Caco-2 (cell line): Measurements from ENCODE around the gene IGDCC3. TPM values are rescaled to one million over a fixed set of nuclear protein-coding genes. Genes with fewer than 3 reads are reported as not detected.

Experiments
- BruUV-seq: library from RNA; stranded (reverse); fragments of 400-500 nt; replicated peaks from 2 replicates; lab custom pipeline; 2021; lab: Mats Ljungman, UMichigan
- CTCF ChIA-PET: fragments of 300-600 bp; sonication (Branson Sonifier 250); formaldehyde crosslinking; loops from one replicate; lab custom pipeline; 2022; ENCODE audit warnings: antibody characterized with exemption; lab: Charles Lee
- POLR2A ChIA-PET: fragments of 300-600 bp; sonication (Branson Sonifier 250); formaldehyde crosslinking; loops from one replicate; lab custom pipeline; 2022; ENCODE audit warnings: antibody characterized with exemption; lab: Charles Lee
- DNase-seq, 2 experiments: peaks; one replicate each; pipeline versions ENCODE4 v3.0.0 to v3.0.0-alpha.2; 2020 to 2022
- H3K27me3 ChIP-seq: replicated peaks from 2 replicates; pipeline ENCODE4 v1.6.0; 2011; ENCODE audit warnings: low read length; ENCODE audit not compliant: control insufficient read depth, insufficient read depth
- H3K36me3 ChIP-seq: 2 replicates; pipeline ENCODE4 v1.5.1; 2011; ENCODE audit warnings: low read length; ENCODE audit not compliant: control insufficient read depth, insufficient read depth
- H3K4me1 ChIP-seq: fragments of 250-450 bp; sonication (Bioruptor Pico); 2 replicates; pipeline ENCODE4 v1.5.1; 2020; ENCODE audit warnings: mild to moderate bottlenecking
- H3K4me3 ChIP-seq: 2 replicates; pipeline ENCODE4 v1.5.1; 2011; ENCODE audit warnings: low read depth, mild to moderate bottlenecking, control low read depth, low read length
- H3K9me3 ChIP-seq: fragments of 250-450 bp; sonication (Bioruptor Pico); 2 replicates; pipeline ENCODE4 v1.5.1; 2020; ENCODE audit warnings: mild to moderate bottlenecking, moderate library complexity
- H3K27ac Mint-ChIP-seq: one replicate; pipeline ENCODE4 v1.8.0; 2022; ENCODE audit warnings: mixed read lengths; ENCODE audit not compliant: unreplicated experiment
- H3K27me3 Mint-ChIP-seq: one replicate; pipeline ENCODE4 v1.8.0; 2022; ENCODE audit warnings: mixed read lengths; ENCODE audit not compliant: insufficient read depth, unreplicated experiment
- H3K36me3 Mint-ChIP-seq: one replicate; pipeline ENCODE4 v1.8.0; 2022; ENCODE audit warnings: mild to moderate bottlenecking, mixed read lengths; ENCODE audit not compliant: insufficient read depth, unreplicated experiment
- H3K4me1 Mint-ChIP-seq: one replicate; pipeline ENCODE4 v1.8.0; 2022; ENCODE audit warnings: low read depth, mixed read lengths; ENCODE audit not compliant: unreplicated experiment
- H3K4me3 Mint-ChIP-seq: one replicate; pipeline ENCODE4 v1.8.0; 2022; ENCODE audit warnings: mild to moderate bottlenecking, moderate library complexity, mixed read lengths; ENCODE audit not compliant: unreplicated experiment
- H3K9me3 Mint-ChIP-seq: one replicate; pipeline ENCODE4 v1.8.0; 2022; ENCODE audit warnings: mixed read lengths; ENCODE audit not compliant: unreplicated experiment
- intact Hi-C: fragments of 100-400 bp; cut with micrococcal nuclease; formaldehyde crosslinking; loops from one replicate; pipeline ENCODE4 v1.10.0; 2022; ENCODE audit not compliant: unreplicated experiment
- total RNA-seq: library from RNA; stranded (reverse); gene quantifications from 2 replicates; pipeline ENCODE4 v1.2.3, GENCODE V29; 2022
- TF ChIP-seq, protein P1 (sequence below), 2 experiments: fragments of 200-600 bp in 1 of 2; IDR thresholded peaks; 1 replicate in 1 of 2; 2 replicates in 1 of 2; pipeline versions ENCODE4 v1.5.1 to v1.8.0; 2011 to 2022; ENCODE audit warnings: antibody characterized with exemption in 1 of 2, control low read depth in 1 of 2, inconsistent platforms in 1 of 2, low read depth in 1 of 2, low read length in 1 of 2, mild to moderate bottlenecking in 1 of 2, moderate library complexity in 1 of 2; ENCODE audit not compliant: insufficient read depth in 1 of 2, severe bottlenecking in 1 of 2, unreplicated experiment in 1 of 2

The IGDCC3 gene
- total RNA-seq, 1 experiment from 2014 or later, result 51.2 TPM

DNA sequence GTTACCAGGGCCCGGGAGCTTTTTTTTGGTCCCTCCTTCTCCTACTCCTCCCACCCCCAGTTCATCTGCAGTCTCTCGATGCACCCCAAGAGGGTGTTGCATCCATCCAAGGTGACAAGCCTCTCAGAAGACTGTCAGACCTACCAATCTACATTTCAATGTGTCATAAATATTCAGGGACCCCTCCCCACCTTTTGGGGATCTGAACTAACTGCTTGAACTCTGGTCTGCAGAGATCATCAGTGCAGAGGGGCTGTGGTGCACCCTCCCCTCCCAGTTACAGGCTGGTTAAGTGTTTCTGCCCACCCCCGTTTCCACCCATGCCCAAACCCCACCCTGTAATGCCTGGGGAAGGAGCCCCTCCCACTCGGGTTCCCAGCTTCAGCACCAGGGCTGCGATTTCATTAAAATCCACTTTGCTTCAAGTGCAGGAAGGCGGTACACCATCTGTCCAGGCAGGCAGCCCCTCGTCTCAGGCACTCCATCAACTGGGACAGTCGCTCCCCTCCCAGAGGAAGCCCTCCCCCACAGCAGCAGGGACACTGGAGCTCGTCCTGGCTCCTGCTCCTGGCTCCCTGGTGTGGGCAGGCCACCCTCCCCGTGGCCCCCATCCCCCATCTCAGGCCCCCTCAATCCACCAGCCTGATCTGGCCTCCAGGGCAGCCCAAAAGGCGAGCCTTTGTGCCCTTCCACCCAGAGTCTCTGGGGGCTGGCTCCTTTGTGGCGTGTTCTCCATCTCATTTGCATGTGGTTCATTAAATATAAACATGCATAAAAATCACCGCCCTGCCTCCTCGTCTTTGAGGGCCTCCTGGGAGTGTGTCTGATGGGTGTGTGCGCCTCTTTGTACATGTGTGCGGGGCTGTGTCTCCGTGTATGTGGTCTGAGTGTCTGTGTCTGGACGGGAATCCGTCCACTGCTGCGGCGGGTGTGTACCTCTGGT is 41.0 kb downstream of the IGDCC3 start:
- POLR2A ChIA-PET, result no interaction called here
- H3K27me3 Mint-ChIP-seq, result no peaks in the 10 kb centered on the region
- CTCF ChIA-PET, result interaction anchor here (0.6 to 1.1 kb wide), 2 partner anchors 31 to 48 kb away, joined by 3 to 4 read pairs; no protein-coding TSS in a partner anchor

DNA sequence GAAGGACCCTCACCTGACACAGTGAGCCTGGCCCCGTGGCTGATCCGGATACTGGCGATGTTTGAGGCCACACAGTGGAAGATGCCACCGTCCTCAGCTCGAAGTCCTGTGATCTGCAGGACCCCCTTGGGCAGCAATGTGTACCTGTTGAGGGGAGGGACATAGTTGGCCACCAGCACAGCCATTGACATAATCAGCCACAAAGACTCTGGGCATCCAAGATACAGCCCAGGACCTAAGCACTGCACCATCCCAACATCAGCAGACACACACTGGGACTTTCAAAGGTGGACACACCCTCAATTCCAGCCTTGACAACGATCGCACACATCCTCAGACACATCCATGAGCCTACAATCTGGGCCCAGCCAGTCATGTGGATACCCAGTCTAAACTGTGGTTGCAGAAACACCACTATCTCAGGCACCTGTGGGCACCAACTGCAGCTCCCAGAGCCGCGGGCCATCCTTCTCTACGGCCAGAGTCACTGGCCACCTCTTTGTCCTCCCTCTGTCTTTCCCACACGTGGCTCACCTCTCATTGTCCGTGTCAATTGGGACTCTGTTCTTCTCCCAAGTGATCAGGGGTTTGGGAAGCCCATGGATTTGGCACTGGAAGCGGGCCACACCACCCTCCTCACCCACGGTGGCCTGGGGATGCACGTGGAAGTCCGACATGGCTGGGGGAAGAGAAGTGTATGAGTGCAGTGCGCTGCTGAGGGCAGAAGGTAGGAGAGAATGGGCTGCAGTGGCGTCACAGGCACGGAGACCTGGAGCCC is 42.3 kb downstream of the IGDCC3 start:
- Histone ChIP-seq H3K36me3 (peaks cover 1% of the 10 kb centered on the region; the same call in 1 of the 2 replicates), H3K27me3 (no peaks in the 10 kb centered on the region), H3K4me3 (no peak overlapping the region)

More for the DNA sequence above, 41.0 kb downstream of the IGDCC3 start:
- Histone ChIP-seq H3K36me3 (peaks cover 1% of the 10 kb centered on the region; the same call in 1 of the 2 replicates), H3K27me3 (no peaks in the 10 kb centered on the region), H3K4me1 (peaks cover 25% of the 10 kb centered on the region; the same call in 1 of the 2 replicates), H3K4me3 (no peak overlapping the region), H3K9me3 (no peaks in the 10 kb centered on the region)
- TF ChIP-seq, protein P1, sequence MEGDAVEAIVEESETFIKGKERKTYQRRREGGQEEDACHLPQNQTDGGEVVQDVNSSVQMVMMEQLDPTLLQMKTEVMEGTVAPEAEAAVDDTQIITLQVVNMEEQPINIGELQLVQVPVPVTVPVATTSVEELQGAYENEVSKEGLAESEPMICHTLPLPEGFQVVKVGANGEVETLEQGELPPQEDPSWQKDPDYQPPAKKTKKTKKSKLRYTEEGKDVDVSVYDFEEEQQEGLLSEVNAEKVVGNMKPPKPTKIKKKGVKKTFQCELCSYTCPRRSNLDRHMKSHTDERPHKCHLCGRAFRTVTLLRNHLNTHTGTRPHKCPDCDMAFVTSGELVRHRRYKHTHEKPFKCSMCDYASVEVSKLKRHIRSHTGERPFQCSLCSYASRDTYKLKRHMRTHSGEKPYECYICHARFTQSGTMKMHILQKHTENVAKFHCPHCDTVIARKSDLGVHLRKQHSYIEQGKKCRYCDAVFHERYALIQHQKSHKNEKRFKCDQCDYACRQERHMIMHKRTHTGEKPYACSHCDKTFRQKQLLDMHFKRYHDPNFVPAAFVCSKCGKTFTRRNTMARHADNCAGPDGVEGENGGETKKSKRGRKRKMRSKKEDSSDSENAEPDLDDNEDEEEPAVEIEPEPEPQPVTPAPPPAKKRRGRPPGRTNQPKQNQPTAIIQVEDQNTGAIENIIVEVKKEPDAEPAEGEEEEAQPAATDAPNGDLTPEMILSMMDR (IDR thresholded peaks at IDR 0.05; ENCODE audit: insufficient read depth in 1 of 2, low read depth in 1 of 2, low read length in 1 of 2, severe bottlenecking in 1 of 2, unreplicated experiment in 1 of 2), result no peak
- Mint-ChIP-seq H3K36me3 (peaks cover 13% of the 10 kb centered on the region), H3K4me1 (peaks cover 19% of the 10 kb centered on the region), H3K9me3 (no peaks in the 10 kb centered on the region), H3K27ac (peak overlapping the region; percentile 39), H3K4me3 (no peak overlapping the region)
- no peak for DNase-seq
- BruUV-seq, result no TSS peak
- intact Hi-C loops, result no loop called here

More for the DNA sequence above, 42.3 kb downstream of the IGDCC3 start:
- no peaks in the 10 kb centered on the region for H3K27me3 Mint-ChIP-seq
- no peaks in the 10 kb centered on the region for H3K9me3 ChIP-seq
- BruUV-seq, result no TSS peak
- ChIA-PET POLR2A (no interaction called here), CTCF (interaction anchor here (0.6 kb wide), 1 partner anchor 50 kb away, joined by 4 read pairs; no protein-coding TSS in a partner anchor)
- H3K4me3 Mint-ChIP-seq, result no peak overlapping the region
- H3K9me3 Mint-ChIP-seq, result no peaks in the 10 kb centered on the region
- peaks cover 18% of the 10 kb centered on the region for H3K36me3 Mint-ChIP-seq
- peaks cover 12% of the 10 kb centered on the region for H3K4me1 Mint-ChIP-seq
- H3K27ac Mint-ChIP-seq, result no peak overlapping the region
- TF ChIP-seq, protein P1 (IDR thresholded peaks at IDR 0.05; ENCODE audit: insufficient read depth in 1 of 2, low read depth in 1 of 2, low read length in 1 of 2, severe bottlenecking in 1 of 2, unreplicated experiment in 1 of 2), result no peak
- H3K4me1 ChIP-seq, result peaks cover 22% of the 10 kb centered on the region; the same call in 1 of the 2 replicates
- DNase-seq, result no peak
- intact Hi-C loops, result no loop called here
